ENCODE measurements around the gene ELF4.

DNA sequence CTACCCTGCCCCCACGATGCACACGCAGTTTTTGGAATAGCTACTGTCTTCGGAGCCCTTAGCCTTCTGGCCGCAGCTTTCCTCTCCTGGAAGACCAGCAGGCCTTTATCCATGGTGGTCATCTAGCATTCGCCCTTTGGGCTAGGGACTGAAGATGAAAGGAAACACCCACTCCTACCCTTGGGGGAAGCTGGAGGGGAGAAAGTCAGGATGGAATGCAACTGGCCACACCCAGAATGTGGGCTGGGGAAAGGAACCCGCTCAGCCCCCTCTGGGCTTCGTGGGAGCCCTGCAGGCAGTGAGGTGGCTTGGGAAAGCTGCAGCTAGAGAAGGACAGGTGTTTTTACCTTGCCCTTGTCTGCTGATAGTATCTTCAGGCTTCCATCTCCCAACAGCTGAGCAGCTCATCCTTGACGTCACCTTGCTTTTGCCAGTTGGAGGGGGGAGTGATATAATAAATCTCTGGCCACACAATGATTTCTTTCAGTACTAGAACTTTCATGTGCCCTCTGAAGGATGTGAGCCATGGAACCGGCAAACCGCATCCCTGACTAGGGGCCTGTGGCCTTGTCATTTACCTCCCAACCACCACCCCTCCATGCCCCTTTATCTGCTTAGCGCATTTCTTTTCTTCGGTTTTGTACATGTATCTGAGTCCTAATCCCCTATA is 59.0 kb downstream of the ELF4 start:
- TF ChIP-seq ZFP30 (CRISPR knock-in tag; IDR thresholded peaks at IDR 0.05): no peak
- no peak for TF ChIP-seq SNAI2 (CRISPR knock-in tag; IDR thresholded peaks at IDR 0.05)
- no peak for TF ChIP-seq TCF4 (CRISPR knock-in tag; IDR thresholded peaks at IDR 0.05; ENCODE audit: borderline replicate concordance)
- no peak for TF ChIP-seq ZFP3 (CRISPR knock-in tag; IDR thresholded peaks at IDR 0.05)
- TF ChIP-seq RARB (CRISPR knock-in tag; IDR thresholded peaks at IDR 0.05): no peak
- TF ChIP-seq, protein P1, sequence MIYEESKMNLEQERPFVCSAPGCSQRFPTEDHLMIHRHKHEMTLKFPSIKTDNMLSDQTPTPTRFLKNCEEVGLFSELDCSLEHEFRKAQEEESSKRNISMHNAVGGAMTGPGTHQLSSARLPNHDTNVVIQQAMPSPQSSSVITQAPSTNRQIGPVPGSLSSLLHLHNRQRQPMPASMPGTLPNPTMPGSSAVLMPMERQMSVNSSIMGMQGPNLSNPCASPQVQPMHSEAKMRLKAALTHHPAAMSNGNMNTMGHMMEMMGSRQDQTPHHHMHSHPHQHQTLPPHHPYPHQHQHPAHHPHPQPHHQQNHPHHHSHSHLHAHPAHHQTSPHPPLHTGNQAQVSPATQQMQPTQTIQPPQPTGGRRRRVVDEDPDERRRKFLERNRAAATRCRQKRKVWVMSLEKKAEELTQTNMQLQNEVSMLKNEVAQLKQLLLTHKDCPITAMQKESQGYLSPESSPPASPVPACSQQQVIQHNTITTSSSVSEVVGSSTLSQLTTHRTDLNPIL (CRISPR knock-in tag; IDR thresholded peaks at IDR 0.05; ENCODE audit: low read depth): no peak
- no peak for TF ChIP-seq CSDC2 (CRISPR knock-in tag; IDR thresholded peaks at IDR 0.05)
- TF ChIP-seq, protein P2, sequence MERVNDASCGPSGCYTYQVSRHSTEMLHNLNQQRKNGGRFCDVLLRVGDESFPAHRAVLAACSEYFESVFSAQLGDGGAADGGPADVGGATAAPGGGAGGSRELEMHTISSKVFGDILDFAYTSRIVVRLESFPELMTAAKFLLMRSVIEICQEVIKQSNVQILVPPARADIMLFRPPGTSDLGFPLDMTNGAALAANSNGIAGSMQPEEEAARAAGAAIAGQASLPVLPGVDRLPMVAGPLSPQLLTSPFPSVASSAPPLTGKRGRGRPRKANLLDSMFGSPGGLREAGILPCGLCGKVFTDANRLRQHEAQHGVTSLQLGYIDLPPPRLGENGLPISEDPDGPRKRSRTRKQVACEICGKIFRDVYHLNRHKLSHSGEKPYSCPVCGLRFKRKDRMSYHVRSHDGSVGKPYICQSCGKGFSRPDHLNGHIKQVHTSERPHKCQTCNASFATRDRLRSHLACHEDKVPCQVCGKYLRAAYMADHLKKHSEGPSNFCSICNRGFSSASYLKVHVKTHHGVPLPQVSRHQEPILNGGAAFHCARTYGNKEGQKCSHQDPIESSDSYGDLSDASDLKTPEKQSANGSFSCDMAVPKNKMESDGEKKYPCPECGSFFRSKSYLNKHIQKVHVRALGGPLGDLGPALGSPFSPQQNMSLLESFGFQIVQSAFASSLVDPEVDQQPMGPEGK (CRISPR knock-in tag; IDR thresholded peaks at IDR 0.05; ENCODE audit: borderline replicate concordance): no peak
- TF ChIP-seq ZNF8 (CRISPR knock-in tag; IDR thresholded peaks at IDR 0.05): no peak
- TF ChIP-seq, protein P3, sequence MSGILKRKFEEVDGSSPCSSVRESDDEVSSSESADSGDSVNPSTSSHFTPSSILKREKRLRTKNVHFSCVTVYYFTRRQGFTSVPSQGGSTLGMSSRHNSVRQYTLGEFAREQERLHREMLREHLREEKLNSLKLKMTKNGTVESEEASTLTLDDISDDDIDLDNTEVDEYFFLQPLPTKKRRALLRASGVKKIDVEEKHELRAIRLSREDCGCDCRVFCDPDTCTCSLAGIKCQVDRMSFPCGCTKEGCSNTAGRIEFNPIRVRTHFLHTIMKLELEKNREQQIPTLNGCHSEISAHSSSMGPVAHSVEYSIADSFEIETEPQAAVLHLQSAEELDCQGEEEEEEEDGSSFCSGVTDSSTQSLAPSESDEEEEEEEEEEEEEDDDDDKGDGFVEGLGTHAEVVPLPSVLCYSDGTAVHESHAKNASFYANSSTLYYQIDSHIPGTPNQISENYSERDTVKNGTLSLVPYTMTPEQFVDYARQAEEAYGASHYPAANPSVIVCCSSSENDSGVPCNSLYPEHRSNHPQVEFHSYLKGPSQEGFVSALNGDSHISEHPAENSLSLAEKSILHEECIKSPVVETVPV (CRISPR knock-in tag; IDR thresholded peaks at IDR 0.05): no peak
- TF ChIP-seq, protein P4, sequence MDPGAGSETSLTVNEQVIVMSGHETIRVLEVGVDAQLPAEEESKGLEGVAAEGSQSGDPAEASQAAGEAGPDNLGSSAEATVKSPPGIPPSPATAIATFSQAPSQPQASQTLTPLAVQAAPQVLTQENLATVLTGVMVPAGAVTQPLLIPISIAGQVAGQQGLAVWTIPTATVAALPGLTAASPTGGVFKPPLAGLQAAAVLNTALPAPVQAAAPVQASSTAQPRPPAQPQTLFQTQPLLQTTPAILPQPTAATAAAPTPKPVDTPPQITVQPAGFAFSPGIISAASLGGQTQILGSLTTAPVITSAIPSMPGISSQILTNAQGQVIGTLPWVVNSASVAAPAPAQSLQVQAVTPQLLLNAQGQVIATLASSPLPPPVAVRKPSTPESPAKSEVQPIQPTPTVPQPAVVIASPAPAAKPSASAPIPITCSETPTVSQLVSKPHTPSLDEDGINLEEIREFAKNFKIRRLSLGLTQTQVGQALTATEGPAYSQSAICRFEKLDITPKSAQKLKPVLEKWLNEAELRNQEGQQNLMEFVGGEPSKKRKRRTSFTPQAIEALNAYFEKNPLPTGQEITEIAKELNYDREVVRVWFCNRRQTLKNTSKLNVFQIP (CRISPR knock-in tag; IDR thresholded peaks at IDR 0.05; ENCODE audit: borderline replicate concordance, low read depth): no peak
- TF ChIP-seq BACH2 (CRISPR knock-in tag; IDR thresholded peaks at IDR 0.05; ENCODE audit: borderline replicate concordance): no peak
